ENCODE data around the gene TRMT11.
"Not testable (repeated sequence)": the region's sequence is repeated elsewhere in the genome, so short reads cannot be mapped to it uniquely, and the experiment has no call there.

The TRMT11 gene

GRCh38 chr6:125968493-125968892 is 17.8 kb upstream of the TRMT11 start:
- peaks cover 5% of the 10 kb centered on the region for H3K36me3 Mint-ChIP-seq (ENCODE audit: low read depth)
- no peak overlapping the region for H3K27ac Mint-ChIP-seq
- H3K9me3 Mint-ChIP-seq: no peaks in the 10 kb centered on the region

GRCh38 chr6:125970760-125971159 is 15.6 kb upstream of the TRMT11 start:
- Mint-ChIP-seq H3K9me3 (no peaks in the 10 kb centered on the region), H3K36me3 (ENCODE audit: low read depth) (peaks cover 6% of the 10 kb centered on the region), H3K4me1 (peaks cover 8% of the 10 kb centered on the region), H3K27ac (no peak overlapping the region), H3K4me3 (no peak overlapping the region), H3K27me3 (no peaks in the 10 kb centered on the region)
- ATAC-seq (no peak), DNase-seq (no peak)

More at GRCh38 chr6:125968493-125968892, 17.8 kb upstream of the TRMT11 start:
- ATAC-seq (no peak), DNase-seq (no peak)
- H3K4me1 Mint-ChIP-seq: peaks cover 2% of the 10 kb centered on the region
- no peak overlapping the region for H3K4me3 Mint-ChIP-seq
- H3K27me3 Mint-ChIP-seq: no peaks in the 10 kb centered on the region

- H3K4me1 Mint-ChIP-seq; H3K9me3 Mint-ChIP-seq; DNase-seq; H3K36me3 Mint-ChIP-seq (ENCODE audit: low read depth); H3K27me3 Mint-ChIP-seq; H3K27ac Mint-ChIP-seq; ATAC-seq; H3K4me3 Mint-ChIP-seq: not testable (repeated sequence)
Measured at GRCh38 chr6:125972478-125972877, 13.9 kb upstream of the TRMT11 start.

- no peak for DNase-seq
- peaks cover 5% of the 10 kb centered on the region for H3K4me1 Mint-ChIP-seq
- no peaks in the 10 kb centered on the region for H3K27me3 Mint-ChIP-seq
- peaks cover 1% of the 10 kb centered on the region for H3K36me3 Mint-ChIP-seq (ENCODE audit: low read depth)
- no peak for ATAC-seq
- no peak overlapping the region for H3K4me3 Mint-ChIP-seq
- no peaks in the 10 kb centered on the region for H3K9me3 Mint-ChIP-seq
- no peak overlapping the region for H3K27ac Mint-ChIP-seq
Measured at GRCh38 chr6:125974214-125974866, 12.0 kb upstream of the TRMT11 start.

GRCh38 chr6:125979101-125979500 is 7.2 kb upstream of the TRMT11 start:
- ATAC-seq (no peak), DNase-seq (no peak)
- H3K4me1 Mint-ChIP-seq: peaks cover 5% of the 10 kb centered on the region
- no peaks in the 10 kb centered on the region for H3K27me3 Mint-ChIP-seq
- peaks cover 1% of the 10 kb centered on the region for H3K36me3 Mint-ChIP-seq (ENCODE audit: low read depth)
- H3K4me3 Mint-ChIP-seq: no peak overlapping the region
- H3K9me3 Mint-ChIP-seq: no peaks in the 10 kb centered on the region
- H3K27ac Mint-ChIP-seq: no peak overlapping the region

- no peaks in the 10 kb centered on the region for H3K27me3 Mint-ChIP-seq
- no peak overlapping the region for H3K27ac Mint-ChIP-seq
- no peak for ATAC-seq
- peaks cover 4% of the 10 kb centered on the region for H3K4me1 Mint-ChIP-seq
- DNase-seq: no peak
- H3K36me3 Mint-ChIP-seq (ENCODE audit: low read depth): no peaks in the 10 kb centered on the region
- no peak overlapping the region for H3K4me3 Mint-ChIP-seq
- no peaks in the 10 kb centered on the region for H3K9me3 Mint-ChIP-seq
Measured at GRCh38 chr6:125981571-125982185, 4.7 kb upstream of the TRMT11 start.

- ATAC-seq (no peak), DNase-seq (no peak)
- no peaks in the 10 kb centered on the region for H3K9me3 Mint-ChIP-seq
- no peak overlapping the region for H3K27ac Mint-ChIP-seq
- H3K27me3 Mint-ChIP-seq: no peaks in the 10 kb centered on the region
- no peaks in the 10 kb centered on the region for H3K36me3 Mint-ChIP-seq (ENCODE audit: low read depth)
- H3K4me1 Mint-ChIP-seq: peaks cover 4% of the 10 kb centered on the region
- no peak overlapping the region for H3K4me3 Mint-ChIP-seq
Measured at GRCh38 chr6:125983246-125983945, 2.9 kb upstream of the TRMT11 start.

- no peaks in the 10 kb centered on the region for H3K9me3 Mint-ChIP-seq
- DNase-seq (no peak), ATAC-seq (no peak)
- no peak overlapping the region for H3K27ac Mint-ChIP-seq
- H3K36me3 Mint-ChIP-seq (ENCODE audit: low read depth): no peaks in the 10 kb centered on the region
- no peak overlapping the region for H3K4me3 Mint-ChIP-seq
- peaks cover 4% of the 10 kb centered on the region for H3K4me1 Mint-ChIP-seq
- H3K27me3 Mint-ChIP-seq: no peaks in the 10 kb centered on the region
Measured at GRCh38 chr6:125984311-125984710, 2.0 kb upstream of the TRMT11 start.

- Mint-ChIP-seq H3K27me3 (no peaks in the 10 kb centered on the region), H3K9me3 (no peaks in the 10 kb centered on the region), H3K36me3 (ENCODE audit: low read depth) (no peaks in the 10 kb centered on the region), H3K4me1 (peaks cover 7% of the 10 kb centered on the region), H3K4me3 (no peak overlapping the region), H3K27ac (peak overlapping the region; percentile 1)
- DNase-seq: no peak
- ATAC-seq: no peak
Measured at GRCh38 chr6:125985522-125985921, 818 bp upstream of the TRMT11 start.

GRCh38 chr6:125985979-125986300 is 400 bp upstream of the TRMT11 start:
- ATAC-seq (no peak), DNase-seq (no peak)
- H3K36me3 Mint-ChIP-seq (ENCODE audit: low read depth): no peaks in the 10 kb centered on the region
- H3K9me3 Mint-ChIP-seq: no peaks in the 10 kb centered on the region
- H3K27me3 Mint-ChIP-seq: no peaks in the 10 kb centered on the region
- H3K4me1 Mint-ChIP-seq: peaks cover 9% of the 10 kb centered on the region
- no peak overlapping the region for H3K4me3 Mint-ChIP-seq
- H3K27ac Mint-ChIP-seq: no peak overlapping the region

GRCh38 chr6:125987026-125987617 is 782 bp downstream of the TRMT11 start:
- ATAC-seq (peak; percentile 30), DNase-seq (no peak)
- Mint-ChIP-seq H3K36me3 (ENCODE audit: low read depth) (no peaks in the 10 kb centered on the region), H3K27ac (no peak overlapping the region), H3K9me3 (no peaks in the 10 kb centered on the region), H3K27me3 (no peaks in the 10 kb centered on the region), H3K4me3 (no peak overlapping the region), H3K4me1 (peaks cover 13% of the 10 kb centered on the region)

- peaks cover 18% of the 10 kb centered on the region for H3K4me1 Mint-ChIP-seq
- DNase-seq: no peak
- H3K9me3 Mint-ChIP-seq: no peaks in the 10 kb centered on the region
- no peak overlapping the region for H3K4me3 Mint-ChIP-seq
- no peaks in the 10 kb centered on the region for H3K27me3 Mint-ChIP-seq
- no peak overlapping the region for H3K27ac Mint-ChIP-seq
- H3K36me3 Mint-ChIP-seq (ENCODE audit: low read depth): no peaks in the 10 kb centered on the region
- ATAC-seq: no peak
Measured at GRCh38 chr6:125988280-125988679, 1.9 kb downstream of the TRMT11 start.

- Mint-ChIP-seq H3K4me3 (peak overlapping the region; percentile 3), H3K27ac (peak overlapping the region; percentile 11), H3K9me3 (no peaks in the 10 kb centered on the region), H3K27me3 (no peaks in the 10 kb centered on the region), H3K36me3 (ENCODE audit: low read depth) (no peaks in the 10 kb centered on the region), H3K4me1 (peaks cover 20% of the 10 kb centered on the region)
- ATAC-seq (no peak), DNase-seq (no peak)
Measured at GRCh38 chr6:125989631-125990030, 3.3 kb downstream of the TRMT11 start.

GRCh38 chr6:125991653-125992052 is 5.3 kb downstream of the TRMT11 start:
- Mint-ChIP-seq H3K36me3 (ENCODE audit: low read depth) (peaks cover 5% of the 10 kb centered on the region), H3K9me3 (no peaks in the 10 kb centered on the region), H3K27ac (no peak overlapping the region), H3K4me3 (no peak overlapping the region), H3K27me3 (no peaks in the 10 kb centered on the region), H3K4me1 (peaks cover 22% of the 10 kb centered on the region)
- DNase-seq: no peak
- ATAC-seq: no peak

Measured in activated naive CD8-positive, alpha-beta T cell treated with anti-CD3 and anti-CD28 coated beads, Interleukin-2, amount 50 U/mL, for 24 hours (primary cell).